Fibroblast of villous mesenchyme (primary cell): ENCODE results near the gene INTS11. TPM values are rescaled to one million over a fixed set of nuclear protein-coding genes. Genes with fewer than 3 reads are reported as not detected.

Experiments
- DNase-seq: peaks from one replicate; pipeline ENCODE4 v3.0.0-alpha.2; 2010; ENCODE audit warnings: low read depth
- H3K4me3 ChIP-seq: 2 replicates; pipeline ENCODE4 v1.5.1; 2011; ENCODE audit warnings: low read depth, mild to moderate bottlenecking, low read length
- CTCF ChIP-seq: IDR thresholded peaks from 2 replicates; pipeline ENCODE4 v1.5.1; 2012; ENCODE audit warnings: low read depth, mild to moderate bottlenecking, low read length; ENCODE audit not compliant: insufficient read depth
- total RNA-seq: library from RNA; depleted of rRNA; stranded (reverse); fragments of >200 nt; gene quantifications from 2 replicates; pipeline ENCODE4 v1.2.3, GENCODE V29; 2012

Gene INTS11
- total RNA-seq, 1 donor: 57.9 TPM

GRCh38 chr1:1356796-1357401 is 32.4 kb upstream of the INTS11 start:
- TF ChIP-seq CTCF: no peak
- peak; percentile 32 for DNase-seq
- H3K4me3 ChIP-seq: peak overlapping the region; percentile 89

- TF ChIP-seq CTCF: no peak
- DNase-seq: no peak
- H3K4me3 ChIP-seq: peak overlapping the region; percentile 89
These were observed 31.8 kb upstream of the INTS11 start for GRCh38 chr1:1356166-1356795.

- DNase-seq: peak; percentile 40
- no peak for TF ChIP-seq CTCF
- H3K4me3 ChIP-seq: no peak overlapping the region
These were observed 31.0 kb upstream of the INTS11 start for GRCh38 chr1:1355416-1355815.

GRCh38 chr1:1354271-1355247 is 30.1 kb upstream of the INTS11 start:
- H3K4me3 ChIP-seq: no peak overlapping the region
- no peak for TF ChIP-seq CTCF
- DNase-seq: no peak

- no peak overlapping the region for H3K4me3 ChIP-seq
- DNase-seq: no peak
- TF ChIP-seq CTCF: no peak
These were observed 29.1 kb upstream of the INTS11 start for GRCh38 chr1:1353389-1354151.

GRCh38 chr1:1352786-1353388 is 28.4 kb upstream of the INTS11 start:
- H3K4me3 ChIP-seq: no peak overlapping the region
- DNase-seq: no peak
- TF ChIP-seq CTCF: no peak
